Transverse colon (tissue), 4 donors: ENCODE results near the gene HHIPL1. TPM values are rescaled to one million over a fixed set of nuclear protein-coding genes. Genes with fewer than 3 reads are reported as not detected.

Experiments used
- DNase-seq: peaks from one replicate; pipeline ENCODE4 v3.0.0-alpha.2; 2019
- H3K27ac ChIP-seq, 4 donors: fragments of 200-600 bp; sonication (generic); 2 replicates each; pipeline ENCODE4 v1.5.1; 2016 to 2018; ENCODE audit warnings: inconsistent platforms in 4 of 4
- H3K27me3 ChIP-seq: fragments of 200-600 bp; sonication (generic); 2 replicates; pipeline ENCODE4 v1.5.1; 2017; ENCODE audit warnings: inconsistent platforms
- H3K36me3 ChIP-seq, 4 donors: fragments of 200-600 bp; sonication (generic); 2 replicates each; pipeline ENCODE4 v1.5.1; 2017 to 2019; ENCODE audit warnings: inconsistent platforms in 4 of 4
- H3K4me1 ChIP-seq, 4 donors: fragments of 200-600 bp; sonication (generic); 2 replicates each; pipeline ENCODE4 v1.5.1; 2017 to 2020; ENCODE audit warnings: inconsistent platforms in 4 of 4
- H3K4me3 ChIP-seq, 4 donors: fragments of 200-600 bp; sonication (generic); 1 replicate in 1 of 4; 2 replicates in 3 of 4; pipeline versions ENCODE4 v1.5.1 to v1.6.1; 2017 to 2019; ENCODE audit warnings: inconsistent platforms in 4 of 4
- H3K9me3 ChIP-seq, 2 donors: fragments of 200-600 bp; sonication (generic); 2 replicates each; pipeline ENCODE4 v1.5.1; 2017 to 2019; ENCODE audit warnings: inconsistent platforms in 2 of 2
- CTCF ChIP-seq, 5 experiments: fragments of 200-600 bp in 3 of 5; fragments of 450-650 bp in 2 of 5; sonication (generic) in 3 of 5; IDR thresholded peaks; 1 replicate in 2 of 5; 2 replicates in 3 of 5; pipeline ENCODE4 v1.5.1; 2016 to 2017; ENCODE audit warnings: antibody characterized with exemption in 5 of 5, inconsistent platforms in 3 of 5, mild to moderate bottlenecking in 2 of 5, moderate library complexity in 1 of 5
- EP300 ChIP-seq: sonication (generic); formaldehyde crosslinking; IDR thresholded peaks from one replicate; pipeline ENCODE4 v1.6.1; 2017; ENCODE audit warnings: antibody characterized with exemption, low read depth
- POLR2A ChIP-seq: fragments of 450-650 bp; IDR thresholded peaks from one replicate; pipeline ENCODE4 v1.6.1; 2016; ENCODE audit warnings: antibody characterized with exemption, mild to moderate bottlenecking, moderate library complexity
- POLR2AphosphoS5 ChIP-seq, 3 donors: sonication (generic); formaldehyde crosslinking; IDR thresholded peaks; one replicate each; pipeline ENCODE4 v1.6.1; 2016; ENCODE audit warnings: antibody characterized with exemption in 3 of 3
- WGBS, 2 donors: methylation state at CpG; one replicate each; pipeline ENCODE4 v1.1.5; 2018; ENCODE audit warnings: low coverage in 1 of 2; 5-methylcytosine and 5-hydroxymethylcytosine counted together
- in situ Hi-C, 4 donors: fragments of 200-750 bp; cut with MboI; loops; one replicate each; pipeline versions ENCODE4 v1.15.0 to v1.15.1; 2017; ENCODE audit warnings: low sequenced_read_pairs in 3 of 4, low pct_ligation_motif_present in 1 of 4, low pct_unique_long_range_greater_than_20kb in 1 of 4
- intact Hi-C: fragments of 100-400 bp; cut with DNase I; formaldehyde crosslinking; loops from one replicate; pipeline ENCODE4 v1.15.1; 2023; ENCODE audit warnings: low total_unique reads
- total RNA-seq, 4 donors: library from RNA; depleted of rRNA; stranded (reverse); fragments of >200 nt; gene quantifications; one replicate each; pipeline ENCODE4 v1.1.0, GENCODE V29; 2016

Gene HHIPL1
- total RNA-seq, 4 donors from 2014 or later = 0.40 to 31.0 (median 0.87) TPM

GRCh38 chr14:99663386-99664057, 18.6 kb downstream of the HHIPL1 start:
- DNase-seq = no peak
- intact Hi-C loops (no loop called here), in situ Hi-C loops (no loop called here)
- H3K27ac ChIP-seq = no peak overlapping the region
- H3K4me1 ChIP-seq = no peaks in the 10 kb centered on the region
- peaks cover 32% of the 10 kb centered on the region for H3K27me3 ChIP-seq
- H3K36me3 ChIP-seq = no peaks in the 10 kb centered on the region
- H3K9me3 ChIP-seq = no peaks in the 10 kb centered on the region
- WGBS, 2 donors = 67 to 77% methylated on average over 1 to 12 of the region's 12 CpGs
- no peak overlapping the region for H3K4me3 ChIP-seq
- no peak for TF ChIP-seq EP300
- no peak for TF ChIP-seq POLR2AphosphoS5 (IDR thresholded peaks at IDR 0.05)
- no peak for TF ChIP-seq POLR2A
- no peak for TF ChIP-seq CTCF (IDR thresholded peaks at IDR 0.05)

DNA sequence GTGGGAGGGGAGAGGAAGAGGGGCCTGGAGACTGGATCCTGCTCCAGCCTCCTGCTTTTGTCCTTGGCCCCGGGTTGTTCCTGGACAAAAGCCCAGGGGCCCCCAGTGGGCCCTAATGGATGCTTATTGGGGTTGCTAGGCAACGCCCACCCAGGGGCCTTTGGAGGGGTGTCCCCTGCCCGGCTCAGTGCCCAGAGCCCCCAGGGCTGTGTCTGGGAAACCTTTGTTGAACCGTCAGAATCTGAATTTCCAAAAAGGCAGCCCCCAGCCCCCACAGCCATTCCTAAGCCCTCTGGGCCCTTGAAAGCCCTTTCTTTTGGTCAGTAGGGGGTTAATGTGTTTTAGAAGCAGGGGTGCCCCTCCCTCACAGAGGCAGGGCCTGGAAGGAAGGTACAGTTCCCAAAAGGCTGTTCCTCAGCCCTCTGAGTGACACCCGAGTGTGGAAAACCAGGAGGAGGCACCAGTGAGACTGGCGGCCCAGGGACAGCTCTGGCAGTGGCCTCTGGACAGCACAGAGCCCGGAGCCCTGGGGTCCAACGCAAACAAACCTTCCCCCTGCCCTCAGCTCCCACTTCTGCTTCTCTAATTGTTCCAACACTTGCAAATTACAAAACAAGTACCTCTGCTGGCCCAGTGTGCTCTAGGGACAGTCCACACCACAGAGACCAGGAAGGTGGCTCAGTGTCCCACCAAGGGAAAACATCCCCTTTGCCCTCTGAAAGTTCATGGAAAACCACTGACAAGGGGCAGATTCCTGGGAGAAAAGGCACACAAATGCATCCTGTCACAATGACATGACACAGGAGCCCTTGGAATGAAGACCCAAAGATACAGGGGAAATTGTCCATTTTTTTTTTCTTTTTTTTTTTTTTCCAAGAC, 19.4 kb downstream of the HHIPL1 start:
- WGBS, 2 donors = 56% methylated on average over 8 of the region's 8 CpGs; no CpG with 5 or more reads in 1 of the 2 donors
- no peaks in the 10 kb centered on the region for H3K36me3 ChIP-seq
- TF ChIP-seq POLR2AphosphoS5 (IDR thresholded peaks at IDR 0.05) (no peak), CTCF (IDR thresholded peaks at IDR 0.05) (no peak), EP300 (no peak), POLR2A (no peak)
- no peaks in the 10 kb centered on the region for H3K4me1 ChIP-seq
- no peak overlapping the region for H3K27ac ChIP-seq
- intact Hi-C loops (no loop called here), in situ Hi-C loops (no loop called here)
- peaks cover 24% of the 10 kb centered on the region for H3K27me3 ChIP-seq
- no peaks in the 10 kb centered on the region for H3K9me3 ChIP-seq
- DNase-seq = no peak
- no peak overlapping the region for H3K4me3 ChIP-seq

DNA sequence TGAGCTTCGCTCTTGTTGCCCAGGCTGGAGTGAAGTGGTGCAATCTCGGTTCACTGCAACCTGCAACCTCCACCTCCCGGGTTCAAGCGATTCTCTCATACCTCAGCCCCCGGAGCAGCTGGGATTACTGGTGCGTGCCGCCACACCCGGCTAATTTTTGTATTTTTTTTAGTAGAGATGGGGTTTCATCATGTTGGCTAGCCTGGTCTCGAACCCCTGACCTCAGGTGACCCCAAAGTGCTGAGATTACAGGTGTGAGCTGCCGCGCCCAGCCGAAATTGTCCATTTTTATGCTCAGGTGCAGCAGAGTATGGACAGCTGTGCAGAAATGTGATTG, 20.0 kb downstream of the HHIPL1 start:
- in situ Hi-C loops = no loop called here
- no peak for TF ChIP-seq POLR2AphosphoS5 (IDR thresholded peaks at IDR 0.05)
- no peak for TF ChIP-seq CTCF (IDR thresholded peaks at IDR 0.05)
- TF ChIP-seq EP300 = no peak
- no peak for TF ChIP-seq POLR2A
- Histone ChIP-seq H3K27me3 (peaks cover 18% of the 10 kb centered on the region), H3K36me3 (no peaks in the 10 kb centered on the region), H3K4me1 (no peaks in the 10 kb centered on the region), H3K27ac (no peak overlapping the region), H3K4me3 (no peak overlapping the region), H3K9me3 (no peaks in the 10 kb centered on the region)
- WGBS, 2 donors = 38 to 70% methylated on average over 4 to 12 of the region's 12 CpGs
- no peak for DNase-seq
- intact Hi-C loops = no loop called here

DNA sequence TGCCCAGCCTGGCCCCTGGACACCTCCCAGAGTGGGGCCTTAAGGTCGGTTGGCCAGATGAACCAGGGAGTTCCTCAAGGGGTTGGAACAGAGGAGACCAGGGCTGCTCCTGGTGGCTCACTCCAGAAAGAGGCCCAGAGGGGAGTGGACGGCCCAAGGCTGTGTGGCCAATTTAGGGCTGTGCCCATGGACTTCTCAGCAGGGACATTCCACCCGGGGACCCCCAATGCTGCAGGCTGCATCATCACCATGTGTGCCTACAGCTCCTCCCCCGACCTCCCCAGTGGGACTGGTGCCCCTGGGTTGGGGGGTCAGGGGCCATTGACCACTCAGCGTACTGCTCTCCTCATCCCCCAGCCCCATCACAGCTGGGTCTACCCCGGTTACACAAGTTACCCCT, 21.6 kb downstream of the HHIPL1 start:
- 64% methylated on average over 6 of the region's 6 CpGs; no CpG with 5 or more reads in 1 of the 2 donors for WGBS, 2 donors
- no peak for TF ChIP-seq EP300
- no peak for TF ChIP-seq POLR2AphosphoS5 (IDR thresholded peaks at IDR 0.05)
- in situ Hi-C loops = no loop called here
- H3K27ac ChIP-seq = no peak overlapping the region
- H3K9me3 ChIP-seq = no peaks in the 10 kb centered on the region
- H3K4me3 ChIP-seq = no peak overlapping the region
- H3K4me1 ChIP-seq = peaks cover 0 to under 1% (median 0%) of the 10 kb centered on the region in 4 donors
- intact Hi-C loops = no loop called here
- DNase-seq = no peak
- H3K27me3 ChIP-seq = peaks cover 4% of the 10 kb centered on the region
- H3K36me3 ChIP-seq = no peaks in the 10 kb centered on the region
